ENCODE results near the gene PLP2. TPM values are rescaled to one million over a fixed set of nuclear protein-coding genes. Genes with fewer than 3 reads are reported as not detected.

Gene PLP2
- total RNA-seq, 1 experiment from 2014 or later, result 293 TPM

GRCh38 chrX:49203536-49203935 is 31.8 kb downstream of the PLP2 start:
- no peaks in the 10 kb centered on the region for H3K36me3 ChIP-seq (ENCODE audit: control insufficient read depth, insufficient read depth, low read length)
- H3K4me1 ChIP-seq (ENCODE audit: control insufficient read depth, insufficient read depth, low read length), result peaks cover 7% of the 10 kb centered on the region; the same call in 1 of the 2 replicates
- no peak overlapping the region for H3K27ac ChIP-seq (ENCODE audit: low read length)
- DNase-seq (ENCODE audit: low read depth, low spot score) (no peak), ATAC-seq (no peak)
- CTCF ChIA-PET, result no interaction called here
- in situ Hi-C loops (cut with HindIII; ENCODE audit: low pct_unique_long_range_greater_than_20kb, low sequenced_read_pairs), result no loop called here
- H3K9me3 ChIP-seq (ENCODE audit: control insufficient read depth, insufficient read depth, low read depth, low read length), result no peaks in the 10 kb centered on the region
- POLR2A ChIA-PET, result no interaction called here
- TF ChIP-seq SIN3A (IDR thresholded peaks at IDR 0.05; ENCODE audit: borderline replicate concordance, insufficient read depth, low read depth, low read length), result no peak
- H3K4me3 ChIP-seq (ENCODE audit: low read depth in 2 of 2, low read length in 2 of 2), result no peak overlapping the region
- BruUV-seq (replicated peaks), result no TSS peak
- intact Hi-C loops (cut with micrococcal nuclease; ENCODE audit: unreplicated experiment), result no loop called here
- no peaks in the 10 kb centered on the region for H3K27me3 ChIP-seq (ENCODE audit: control insufficient read depth, insufficient read depth, low read length)

GRCh38 chrX:49204017-49204416 is 32.3 kb downstream of the PLP2 start:
- in situ Hi-C loops (cut with HindIII; ENCODE audit: low pct_unique_long_range_greater_than_20kb, low sequenced_read_pairs) (no loop called here), intact Hi-C loops (cut with micrococcal nuclease; ENCODE audit: unreplicated experiment) (no loop called here)
- no peaks in the 10 kb centered on the region for H3K36me3 ChIP-seq (ENCODE audit: control insufficient read depth, insufficient read depth, low read length)
- TF ChIP-seq REST (IDR thresholded peaks at IDR 0.05; ENCODE audit: insufficient read depth in 1 of 2, low read depth in 2 of 2, low read length in 1 of 2) (no peak), TCF7L2 (IDR thresholded peaks at IDR 0.05; ENCODE audit: low read depth, low read length) (no peak), POLR2AphosphoS5 (IDR thresholded peaks at IDR 0.05; ENCODE audit: low read depth, low read length) (no peak), CTCF (IDR thresholded peaks at IDR 0.05) (no peak), SIN3A (IDR thresholded peaks at IDR 0.05; ENCODE audit: borderline replicate concordance, insufficient read depth, low read depth, low read length) (no peak)
- H3K27ac ChIP-seq (ENCODE audit: low read length), result no peak overlapping the region
- H3K4me1 ChIP-seq (ENCODE audit: control insufficient read depth, insufficient read depth, low read length), result peaks cover 3% of the 10 kb centered on the region; the same call in 1 of the 2 replicates
- no peak overlapping the region for H3K4me3 ChIP-seq (ENCODE audit: low read depth in 2 of 2, low read length in 2 of 2)
- H3K27me3 ChIP-seq (ENCODE audit: control insufficient read depth, insufficient read depth, low read length), result no peaks in the 10 kb centered on the region
- H3K9me3 ChIP-seq (ENCODE audit: control insufficient read depth, insufficient read depth, low read depth, low read length), result no peaks in the 10 kb centered on the region
- DNase-seq (ENCODE audit: low read depth, low spot score) (no peak), ATAC-seq (no peak)
- CTCF ChIA-PET, result no interaction called here
- POLR2A ChIA-PET, result no interaction called here
- BruUV-seq (replicated peaks), result no TSS peak

- Histone ChIP-seq H3K9me3 (ENCODE audit: control insufficient read depth, insufficient read depth, low read depth, low read length) (no peaks in the 10 kb centered on the region), H3K27me3 (ENCODE audit: control insufficient read depth, insufficient read depth, low read length) (no peaks in the 10 kb centered on the region), H3K4me3 (ENCODE audit: low read depth in 2 of 2, low read length in 2 of 2) (no peak overlapping the region), H3K27ac (ENCODE audit: low read length) (no peak overlapping the region), H3K4me1 (ENCODE audit: control insufficient read depth, insufficient read depth, low read length) (no peaks in the 10 kb centered on the region), H3K36me3 (ENCODE audit: control insufficient read depth, insufficient read depth, low read length) (no peaks in the 10 kb centered on the region)
- intact Hi-C loops (cut with micrococcal nuclease; ENCODE audit: unreplicated experiment) (no loop called here), in situ Hi-C loops (cut with HindIII; ENCODE audit: low pct_unique_long_range_greater_than_20kb, low sequenced_read_pairs) (no loop called here)
- no TSS peak for BruUV-seq (replicated peaks)
- DNase-seq (ENCODE audit: low read depth, low spot score) (no peak), ATAC-seq (no peak)
- ChIA-PET CTCF (no interaction called here), POLR2A (no interaction called here)
- TF ChIP-seq CTCF (IDR thresholded peaks at IDR 0.05) (no peak), SIN3A (IDR thresholded peaks at IDR 0.05; ENCODE audit: borderline replicate concordance, insufficient read depth, low read depth, low read length) (no peak), TCF7L2 (IDR thresholded peaks at IDR 0.05; ENCODE audit: low read depth, low read length) (no peak), REST (IDR thresholded peaks at IDR 0.05; ENCODE audit: insufficient read depth in 1 of 2, low read depth in 2 of 2, low read length in 1 of 2) (no peak), POLR2AphosphoS5 (IDR thresholded peaks at IDR 0.05; ENCODE audit: low read depth, low read length) (no peak)
Measured at GRCh38 chrX:49204709-49205108, 33.0 kb downstream of the PLP2 start.

Measured in Panc1 (cell line).